ENCODE data around the gene MYO5A.

MYO5A gene

GRCh38 chr15:52360229-52361203 is 168.2 kb downstream of the MYO5A start:
- no peak for TF ChIP-seq OSR1 (CRISPR knock-in tag; IDR thresholded peaks at IDR 0.05)
- TF ChIP-seq PPARA (CRISPR knock-in tag; IDR thresholded peaks at IDR 0.05; ENCODE audit: borderline replicate concordance): no peak
- no peak for TF ChIP-seq PATZ1 (CRISPR knock-in tag; IDR thresholded peaks at IDR 0.05; ENCODE audit: borderline replicate concordance)
- TF ChIP-seq BACH2 (CRISPR knock-in tag; IDR thresholded peaks at IDR 0.05; ENCODE audit: borderline replicate concordance): no peak
- TF ChIP-seq ZC3H10 (CRISPR knock-in tag; IDR thresholded peaks at IDR 0.05): no peak
- TF ChIP-seq ZNF565 (CRISPR knock-in tag; conservative IDR thresholded peaks at IDR 0.05; ENCODE audit: low read depth): no peak
- no peak for TF ChIP-seq CREB5 (CRISPR knock-in tag; IDR thresholded peaks at IDR 0.05; ENCODE audit: low read depth)
- TF ChIP-seq ZFP3 (CRISPR knock-in tag; IDR thresholded peaks at IDR 0.05): no peak
- ATAC-seq: no peak

GRCh38 chr15:52359722-52360121 is 169.0 kb downstream of the MYO5A start:
- no peak for ATAC-seq
- TF ChIP-seq TSHZ2 (CRISPR knock-in tag; IDR thresholded peaks at IDR 0.05): no peak
- no peak for TF ChIP-seq OSR1 (CRISPR knock-in tag; IDR thresholded peaks at IDR 0.05)
- TF ChIP-seq CSRNP3 (CRISPR knock-in tag; IDR thresholded peaks at IDR 0.05): no peak
- TF ChIP-seq PATZ1 (CRISPR knock-in tag; IDR thresholded peaks at IDR 0.05; ENCODE audit: borderline replicate concordance): no peak
- TF ChIP-seq PPARA (CRISPR knock-in tag; IDR thresholded peaks at IDR 0.05; ENCODE audit: borderline replicate concordance): no peak
- TF ChIP-seq ZFP3 (CRISPR knock-in tag; IDR thresholded peaks at IDR 0.05): no peak
- TF ChIP-seq TOX (CRISPR knock-in tag; IDR thresholded peaks at IDR 0.05; ENCODE audit: borderline replicate concordance): no peak
- no peak for TF ChIP-seq ZC3H10 (CRISPR knock-in tag; IDR thresholded peaks at IDR 0.05)
- no peak for TF ChIP-seq RARB (CRISPR knock-in tag; IDR thresholded peaks at IDR 0.05)
- TF ChIP-seq POU6F1 (CRISPR knock-in tag; IDR thresholded peaks at IDR 0.05; ENCODE audit: borderline replicate concordance, low read depth): no peak

- ATAC-seq: no peak
- TF ChIP-seq BACH2 (CRISPR knock-in tag; IDR thresholded peaks at IDR 0.05; ENCODE audit: borderline replicate concordance) (no peak), TSHZ2 (CRISPR knock-in tag; IDR thresholded peaks at IDR 0.05) (no peak), ZFP3 (CRISPR knock-in tag; IDR thresholded peaks at IDR 0.05) (no peak), ZNF565 (CRISPR knock-in tag; conservative IDR thresholded peaks at IDR 0.05; ENCODE audit: low read depth) (no peak), CREB5 (CRISPR knock-in tag; IDR thresholded peaks at IDR 0.05; ENCODE audit: low read depth) (no peak), ZNF8 (CRISPR knock-in tag; IDR thresholded peaks at IDR 0.05) (no peak), ARNTL (CRISPR knock-in tag; IDR thresholded peaks at IDR 0.05; ENCODE audit: borderline replicate concordance, low read depth) (no peak), CSDC2 (CRISPR knock-in tag; IDR thresholded peaks at IDR 0.05) (no peak), ZFP30 (CRISPR knock-in tag; IDR thresholded peaks at IDR 0.05) (no peak), ISL1 (CRISPR knock-in tag; IDR thresholded peaks at IDR 0.05) (no peak), TOX (CRISPR knock-in tag; IDR thresholded peaks at IDR 0.05; ENCODE audit: borderline replicate concordance) (no peak), ZNF70 (CRISPR knock-in tag; IDR thresholded peaks at IDR 0.05) (no peak)
Measured at GRCh38 chr15:52357949-52358348, 170.7 kb downstream of the MYO5A start.
